ENCODE data around the gene EPYC. TPM values are rescaled to one million over a fixed set of nuclear protein-coding genes. Genes with fewer than 3 reads are reported as not detected.

The EPYC gene
- total and polyA plus RNA-seq, 10 of the 15 experiments (the other 5 are each of a cell fraction or from before 2014, with no cell fraction given) = not detected

- H3K79me2 ChIP-seq (ENCODE audit: control insufficient read depth, insufficient read depth, low read length) = no peaks in the 10 kb centered on the region
- FAIRE-seq = no peak
- CTCF ChIA-PET = interaction anchor here (2.6 kb wide), 1 partner anchor 16 kb away, joined by 7 read pairs; no protein-coding TSS in a partner anchor
- H3K36me3 ChIP-seq (ENCODE audit: control insufficient read depth in 2 of 2, insufficient read depth in 2 of 2, low read length in 1 of 2) = no peaks in the 10 kb centered on the region
- RAD21 ChIA-PET (ENCODE audit: unreplicated experiment) = no interaction called here
- H4K20me1 ChIP-seq (ENCODE audit: control insufficient read depth, insufficient read depth) = no peaks in the 10 kb centered on the region
- POLR2A ChIA-PET = no interaction called here
- in situ Hi-C loops (cut with MboI) = no loop called here
- no TSS peak for BruUV-seq (replicated peaks)
- H3K27ac ChIP-seq (ENCODE audit: control insufficient read depth, insufficient read depth) = no peak overlapping the region
- no peak overlapping the region for H2AFZ ChIP-seq (ENCODE audit: control insufficient read depth, low read depth, low read length)
- intact Hi-C loops (cut with micrococcal nuclease; ENCODE audit: unreplicated experiment) = no loop called here
- H3K27me3 ChIP-seq (replicated peaks in 1 of 2; ENCODE audit: control insufficient read depth in 2 of 2, insufficient read depth in 2 of 2, low read length in 1 of 2) = 0 out of 4 replicates have a peak, but pooled peaks cover 0 to 2% of the 10 kb centered on the region in 2 experiments
- TF ChIP-seq ETV6 (conservative IDR thresholded peaks at IDR 0.05 in 1 of 2, IDR thresholded peaks at IDR 0.05 in 1 of 2; ENCODE audit: borderline replicate concordance in 1 of 2, low read depth in 1 of 2) (no peak), ESRRA (IDR thresholded peaks at IDR 0.05; ENCODE audit: low read length) (no peak), ZNF24 (IDR thresholded peaks at IDR 0.05) (no peak), CREM (IDR thresholded peaks at IDR 0.05; ENCODE audit: low read depth) (no peak), NRF1 (conservative IDR thresholded peaks at IDR 0.05; ENCODE audit: low read depth, low read length) (no peak), ZSCAN29 (IDR thresholded peaks at IDR 0.05) (no peak), HDAC2 (IDR thresholded peaks at IDR 0.05) (no peak), KDM1A (IDR thresholded peaks at IDR 0.05; ENCODE audit: borderline replicate concordance) (no peak), GABPA (IDR thresholded peaks at IDR 0.05; ENCODE audit: low read depth) (no peak), POLR2AphosphoS2 (IDR thresholded peaks at IDR 0.05; ENCODE audit: low read depth, low read length) (no peak), LARP7 (IDR thresholded peaks at IDR 0.05) (no peak)
- peaks cover 15% of the 10 kb centered on the region for H3K4me1 ChIP-seq (ENCODE audit: control insufficient read depth, insufficient read depth, low read length)
- no peak overlapping the region for H3K4me2 ChIP-seq (ENCODE audit: control insufficient read depth, insufficient read depth)
- DNase-seq (ENCODE audit: low read depth, low spot score) = no peak
- SMC1A ChIA-PET (ENCODE audit: uncharacterized antibody, unreplicated experiment) = interaction anchor here (0.6 to 1.0 kb wide), 2 partner anchors 10 to 64 kb away, joined by 3 read pairs; no protein-coding TSS in a partner anchor
- no peak overlapping the region for H3K4me3 ChIP-seq
- no peak for ATAC-seq
- no peak overlapping the region for H3K9ac ChIP-seq (ENCODE audit: control insufficient read depth, insufficient read depth, low read length)
- H3K9me3 ChIP-seq (replicated peaks; ENCODE audit: control insufficient read depth, insufficient read depth, low read length) = no peaks in the 10 kb centered on the region
These were observed 1.0 kb downstream of the EPYC start for GRCh38 chr12:91003737-91004136.
